KOPT-K1 (cell line): ENCODE data around the gene PTPRN.
"Not testable (repeated sequence)": the region's sequence is repeated elsewhere in the genome, so short reads cannot be mapped to it uniquely, and the experiment has no call there.

ENCODE experiments used
- H3K27ac ChIP-seq: fragments of 200-600 bp; sonication (generic); 2 replicates; pipeline ENCODE4 v1.5.1; 2016; ENCODE audit warnings: antibody characterized with exemption, mild to moderate bottlenecking, low read depth, low read length; ENCODE audit not compliant: poor library complexity, severe bottlenecking
- H3K36me3 ChIP-seq: fragments of 200-600 bp; sonication (generic); 2 replicates; pipeline ENCODE4 v1.5.1; 2017; ENCODE audit warnings: antibody characterized with exemption, mild to moderate bottlenecking, low read length, moderate library complexity; ENCODE audit not compliant: insufficient read depth
- H3K9me3 ChIP-seq: fragments of 200-600 bp; sonication (generic); 2 replicates; pipeline ENCODE4 v1.5.1; 2017; ENCODE audit warnings: antibody characterized with exemption, low read length, mild to moderate bottlenecking; ENCODE audit not compliant: insufficient read depth, poor library complexity, severe bottlenecking

The PTPRN gene

GRCh38 chr2:219296631-219297391, 12.4 kb downstream of the PTPRN start:
- no peaks in the 10 kb centered on the region for H3K9me3 ChIP-seq
- no peaks in the 10 kb centered on the region for H3K36me3 ChIP-seq
- H3K27ac ChIP-seq: no peak overlapping the region

DNA sequence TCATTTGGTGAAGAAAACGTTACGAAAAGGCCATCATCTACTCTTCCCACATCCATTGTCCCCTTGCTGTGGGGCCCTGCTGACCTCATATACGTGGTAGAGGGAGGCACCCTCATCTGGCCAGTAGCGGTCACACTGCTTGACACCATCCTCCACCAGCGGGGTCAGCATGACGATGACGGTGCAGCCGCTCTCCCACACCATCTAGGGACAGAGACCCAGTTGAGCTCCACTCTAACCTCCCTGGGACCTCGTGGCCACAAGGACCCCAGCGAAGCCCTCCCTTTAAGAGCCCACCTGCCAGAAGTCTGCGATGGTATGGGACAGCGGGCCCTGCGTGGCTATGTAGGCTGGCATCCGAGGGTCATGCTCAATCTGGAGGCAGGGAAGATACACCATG, 13.1 kb downstream of the PTPRN start:
- H3K27ac ChIP-seq: no peak overlapping the region
- no peaks in the 10 kb centered on the region for H3K9me3 ChIP-seq
- no peaks in the 10 kb centered on the region for H3K36me3 ChIP-seq

DNA sequence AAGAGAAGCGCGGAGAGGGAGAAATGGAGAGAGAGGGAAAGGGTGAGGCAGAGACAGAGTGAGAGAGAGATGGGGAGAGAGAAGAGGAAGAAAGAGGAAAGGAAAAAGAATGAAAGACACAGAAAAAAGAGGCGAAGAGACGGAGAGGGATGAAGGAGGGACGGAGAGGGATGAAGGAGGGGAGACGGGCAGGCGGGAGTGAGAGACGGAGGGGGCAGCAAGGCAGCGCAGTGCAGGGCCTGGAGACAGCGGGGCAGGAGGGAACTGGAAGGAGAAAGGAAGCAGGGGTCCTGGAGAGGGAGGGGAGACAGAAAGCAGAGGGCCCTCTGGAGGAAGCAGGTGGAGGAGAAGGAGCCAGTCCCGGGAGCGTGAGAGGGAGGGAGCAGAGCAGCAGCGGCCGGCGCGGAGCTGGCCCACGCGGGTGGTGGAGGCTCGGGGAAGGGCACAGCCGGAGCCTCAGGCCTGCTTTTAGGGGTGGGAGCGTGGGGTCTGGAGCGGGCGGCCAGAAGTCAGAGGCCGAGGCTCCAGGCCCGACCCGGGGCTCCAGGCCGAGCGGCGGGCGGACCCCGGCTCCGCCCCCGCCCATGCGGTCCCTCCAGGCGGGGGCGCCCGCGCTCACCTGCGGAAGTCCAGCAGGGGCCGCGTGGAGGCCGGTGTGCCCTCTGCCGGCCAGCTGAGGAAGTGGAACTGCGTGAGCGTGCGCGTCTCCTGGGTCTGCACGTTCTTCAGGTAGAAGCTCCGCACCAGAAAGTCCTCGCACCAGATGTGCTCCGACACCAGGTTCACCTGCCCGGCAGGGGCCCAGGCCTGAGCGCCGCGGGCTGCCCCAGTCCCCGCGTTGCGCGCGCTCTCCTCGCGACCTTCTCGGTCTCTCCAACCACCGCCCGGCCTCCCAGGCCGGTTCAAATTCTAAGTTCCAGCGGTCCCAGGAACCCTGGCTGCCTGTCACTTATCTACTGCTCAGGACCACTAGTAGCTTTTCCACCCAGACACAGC, 14.5 kb downstream of the PTPRN start:
- H3K36me3 ChIP-seq: no peaks in the 10 kb centered on the region
- no peak overlapping the region for H3K27ac ChIP-seq
- no peaks in the 10 kb centered on the region for H3K9me3 ChIP-seq

GRCh38 chr2:219293736-219294231, 15.4 kb downstream of the PTPRN start:
- Histone ChIP-seq H3K27ac (no peak overlapping the region), H3K9me3 (no peaks in the 10 kb centered on the region), H3K36me3 (no peaks in the 10 kb centered on the region)

DNA sequence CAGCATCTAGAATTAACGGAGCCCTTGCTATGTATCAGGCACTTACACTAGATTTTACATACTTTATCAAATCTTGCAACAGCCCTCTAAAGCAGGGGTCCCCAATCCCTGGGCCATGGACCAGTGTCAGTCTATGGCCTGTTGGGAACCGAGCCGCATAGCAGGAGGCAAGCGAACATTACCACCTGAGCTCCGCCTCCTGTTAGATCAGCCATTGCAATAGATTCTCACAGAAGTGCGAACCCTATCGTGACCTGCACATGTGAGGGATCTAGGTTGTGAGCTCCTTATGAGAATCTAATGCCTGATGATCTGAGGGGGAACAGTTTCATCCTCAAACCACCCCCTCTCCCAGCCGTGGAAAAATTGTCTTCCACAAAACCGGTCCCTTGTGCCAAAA, 16.6 kb downstream of the PTPRN start:
- Histone ChIP-seq H3K27ac (no peak overlapping the region), H3K36me3 (no peaks in the 10 kb centered on the region), H3K9me3 (no peaks in the 10 kb centered on the region)

- H3K27ac ChIP-seq: no peak overlapping the region
- no peaks in the 10 kb centered on the region for H3K9me3 ChIP-seq
- H3K36me3 ChIP-seq: no peaks in the 10 kb centered on the region
These were observed 17.2 kb downstream of the PTPRN start for GRCh38 chr2:219291910-219292490.

- Histone ChIP-seq H3K36me3 (no peaks in the 10 kb centered on the region), H3K27ac (no peak overlapping the region), H3K9me3 (no peaks in the 10 kb centered on the region)
These were observed 17.8 kb downstream of the PTPRN start for GRCh38 chr2:219291394-219291793.

GRCh38 chr2:219290381-219291171, 18.6 kb downstream of the PTPRN start:
- Histone ChIP-seq H3K36me3 (no peaks in the 10 kb centered on the region), H3K9me3 (no peaks in the 10 kb centered on the region), H3K27ac (no peak overlapping the region)

DNA sequence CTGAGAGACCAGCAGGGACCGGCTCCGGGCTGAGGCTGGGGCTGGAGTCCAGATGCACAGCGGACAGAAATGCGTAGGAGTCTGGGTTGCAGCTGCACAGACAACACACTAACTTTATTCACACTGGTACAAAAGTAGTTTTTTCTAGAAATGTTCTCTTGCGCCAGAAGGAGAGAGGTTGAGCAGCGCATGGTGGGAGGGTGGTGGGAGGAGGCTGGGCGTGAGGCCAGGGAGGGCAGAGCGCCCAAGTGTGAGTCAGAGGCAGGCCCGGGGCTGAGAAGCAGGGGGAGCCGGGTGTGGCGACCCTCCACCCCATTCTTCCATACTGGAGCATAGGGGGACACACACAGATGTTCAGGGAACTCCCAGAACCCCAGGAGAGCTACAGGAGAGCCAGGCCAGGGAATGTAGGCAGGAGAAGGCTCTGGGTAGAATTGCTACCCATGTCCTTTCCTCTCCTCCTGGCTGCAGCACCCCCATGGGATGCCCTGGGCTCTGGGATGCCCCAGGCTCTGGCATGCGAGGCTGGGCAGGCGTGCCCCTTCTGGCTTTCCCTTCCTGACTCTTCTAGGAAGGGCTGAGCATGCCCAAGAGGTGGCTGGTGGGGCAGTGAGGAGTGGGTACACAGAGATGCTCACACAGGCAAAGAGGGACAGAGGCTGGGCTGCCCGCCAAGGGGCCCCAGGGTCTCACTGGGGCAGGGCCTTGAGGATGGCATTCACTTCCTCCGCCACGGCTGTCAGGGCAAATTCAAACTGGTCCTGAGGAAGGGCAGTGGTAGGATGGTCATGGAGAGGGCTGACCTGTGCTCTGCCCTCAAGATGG, 19.5 kb downstream of the PTPRN start:
- no peaks in the 10 kb centered on the region for H3K9me3 ChIP-seq
- no peaks in the 10 kb centered on the region; the same call in 1 of the 2 replicates for H3K36me3 ChIP-seq
- no peak overlapping the region for H3K27ac ChIP-seq

DNA sequence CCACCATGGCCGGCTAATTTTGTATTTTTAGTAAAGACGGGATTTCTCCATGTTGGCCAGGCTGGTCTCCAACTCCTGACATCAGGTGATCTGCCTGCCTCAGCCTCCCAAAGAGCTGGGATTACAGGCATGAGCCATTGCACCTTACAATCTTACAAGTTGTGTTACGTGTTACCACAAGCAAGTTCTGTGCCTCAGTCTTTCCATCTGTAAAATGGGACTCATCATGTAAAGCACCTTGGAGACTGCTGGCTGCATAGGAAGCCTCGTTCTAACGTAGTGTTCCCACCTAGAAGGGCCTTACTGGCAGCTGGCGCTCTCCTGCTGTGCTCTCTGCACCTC, 20.0 kb downstream of the PTPRN start:
- Histone ChIP-seq H3K27ac (no peak overlapping the region), H3K9me3 (no peaks in the 10 kb centered on the region), H3K36me3 (no peaks in the 10 kb centered on the region; the same call in 1 of the 2 replicates)

DNA sequence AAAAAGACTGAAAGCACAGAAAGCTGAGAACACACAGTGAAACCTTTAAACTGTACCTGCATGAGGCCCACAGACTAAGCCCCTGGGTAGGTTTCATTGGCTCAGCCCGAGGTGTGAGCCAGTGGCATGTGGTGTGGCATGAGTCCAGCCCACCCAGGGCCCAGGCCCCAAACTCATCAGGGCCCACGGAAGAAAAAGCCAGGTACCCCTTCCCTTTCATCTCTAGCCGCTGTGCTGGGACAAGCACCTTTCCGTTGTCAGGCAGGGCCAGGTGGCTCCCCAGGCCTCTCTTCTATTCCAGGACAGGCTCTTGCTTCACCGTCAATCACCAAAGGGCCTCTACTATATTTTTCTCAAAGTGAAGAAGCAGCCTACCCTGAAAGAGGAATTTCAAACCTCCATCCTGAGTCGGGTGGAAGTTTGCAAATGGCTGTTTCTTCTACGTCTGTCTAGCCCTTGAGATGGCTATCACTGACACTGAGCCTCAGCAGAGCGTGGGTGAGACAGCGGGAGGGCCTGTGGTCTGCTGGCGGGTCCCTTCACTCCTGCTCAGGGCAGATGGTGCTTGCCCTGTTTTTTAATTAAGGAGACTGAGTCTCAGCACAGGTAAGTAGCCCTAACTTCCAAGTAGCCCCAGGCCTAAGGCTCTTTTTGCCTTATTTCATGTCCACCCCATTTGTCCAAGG, 21.5 kb downstream of the PTPRN start:
- H3K27ac ChIP-seq: no peak overlapping the region
- H3K9me3 ChIP-seq: no peaks in the 10 kb centered on the region
- H3K36me3 ChIP-seq: no peaks in the 10 kb centered on the region; the same call in 1 of the 2 replicates

- H3K9me3 ChIP-seq, H3K36me3 ChIP-seq, H3K27ac ChIP-seq: not testable (repeated sequence)
These were observed 22.1 kb downstream of the PTPRN start for GRCh38 chr2:219287116-219287440.

GRCh38 chr2:219286436-219287115, 22.6 kb downstream of the PTPRN start:
- no peaks in the 10 kb centered on the region for H3K9me3 ChIP-seq
- no peak overlapping the region for H3K27ac ChIP-seq
- H3K36me3 ChIP-seq: no peaks in the 10 kb centered on the region; the same call in 1 of the 2 replicates
